ENCODE data around the gene CCNK. TPM values are rescaled to one million over a fixed set of nuclear protein-coding genes. Genes with fewer than 3 reads are reported as not detected.

Gene CCNK
- total RNA-seq, 4 donors from 2014 or later, result 14.5 to 42.6 (median 31.3) TPM

GRCh38 chr14:99441918-99442317, 39.3 kb upstream of the CCNK start:
- Histone ChIP-seq H3K9me3 (no peaks in the 10 kb centered on the region), H3K36me3 (peaks cover 0 to 11% (median 3%) of the 10 kb centered on the region in 4 donors), H3K27ac (no peak overlapping the region), H3K4me1 (no peaks in the 10 kb centered on the region), H3K4me3 (no peak overlapping the region), H3K27me3 (no peaks in the 10 kb centered on the region)
- in situ Hi-C loops (cut with MboI; ENCODE audit: low pct_ligation_motif_present in 1 of 4, low pct_unique_long_range_greater_than_20kb in 1 of 4, low sequenced_read_pairs in 3 of 4) (no loop called here), intact Hi-C loops (cut with DNase I; ENCODE audit: low total_unique reads) (no loop called here)
- WGBS, 2 donors (ENCODE audit: low coverage in 1 of 2), result 73 to 90% methylated on average over 3 to 7 of the region's 7 CpGs
- TF ChIP-seq POLR2AphosphoS5 (IDR thresholded peaks at IDR 0.05) (no peak), POLR2A (IDR thresholded peaks at IDR 0.05) (no peak), CTCF (IDR thresholded peaks at IDR 0.05) (no peak), EP300 (IDR thresholded peaks at IDR 0.05; ENCODE audit: low read depth) (no peak)
- DNase-seq, result no peak

GRCh38 chr14:99445931-99446330, 35.3 kb upstream of the CCNK start:
- DNase-seq, result no peak
- 90% methylated on average over 2 to 7 of the region's 7 CpGs for WGBS, 2 donors (ENCODE audit: low coverage in 1 of 2)
- in situ Hi-C loops (cut with MboI; ENCODE audit: low pct_ligation_motif_present in 1 of 4, low pct_unique_long_range_greater_than_20kb in 1 of 4, low sequenced_read_pairs in 3 of 4) (no loop called here), intact Hi-C loops (cut with DNase I; ENCODE audit: low total_unique reads) (no loop called here)
- Histone ChIP-seq H3K4me1 (peaks cover 0 to 11% (median 4%) of the 10 kb centered on the region in 4 donors), H3K9me3 (no peaks in the 10 kb centered on the region), H3K36me3 (peaks cover 0 to 3% (median 0%) of the 10 kb centered on the region in 4 donors), H3K4me3 (no peak overlapping the region), H3K27ac (no peak overlapping the region), H3K27me3 (no peaks in the 10 kb centered on the region)
- TF ChIP-seq POLR2AphosphoS5 (IDR thresholded peaks at IDR 0.05) (no peak), POLR2A (IDR thresholded peaks at IDR 0.05) (no peak), CTCF (IDR thresholded peaks at IDR 0.05) (no peak), EP300 (IDR thresholded peaks at IDR 0.05; ENCODE audit: low read depth) (no peak)

GRCh38 chr14:99447739-99448138, 33.5 kb upstream of the CCNK start:
- no peaks in the 10 kb centered on the region for H3K9me3 ChIP-seq
- H3K27ac ChIP-seq, result peak overlapping the region in 3 of 4 donors; percentile 18 to 29 (median 22)
- no peak for TF ChIP-seq CTCF (IDR thresholded peaks at IDR 0.05)
- no peak for TF ChIP-seq EP300 (IDR thresholded peaks at IDR 0.05; ENCODE audit: low read depth)
- TF ChIP-seq POLR2A (IDR thresholded peaks at IDR 0.05), result no peak
- no peak for TF ChIP-seq POLR2AphosphoS5 (IDR thresholded peaks at IDR 0.05)
- no peak for DNase-seq
- intact Hi-C loops (cut with DNase I; ENCODE audit: low total_unique reads), result no loop called here
- peaks cover 0 to 11% (median 4%) of the 10 kb centered on the region in 4 donors for H3K4me1 ChIP-seq
- in situ Hi-C loops (cut with MboI; ENCODE audit: low pct_ligation_motif_present in 1 of 4, low pct_unique_long_range_greater_than_20kb in 1 of 4, low sequenced_read_pairs in 3 of 4), result no loop called here
- H3K27me3 ChIP-seq, result no peaks in the 10 kb centered on the region
- 50 to 57% methylated on average over 4 of the region's 4 CpGs for WGBS, 2 donors (ENCODE audit: low coverage in 1 of 2)
- H3K4me3 ChIP-seq, result no peak overlapping the region
- H3K36me3 ChIP-seq, result peaks cover 0 to 4% (median 2%) of the 10 kb centered on the region in 4 donors

GRCh38 chr14:99450266-99450665, 30.9 kb upstream of the CCNK start:
- in situ Hi-C loops (cut with MboI; ENCODE audit: low pct_ligation_motif_present in 1 of 4, low pct_unique_long_range_greater_than_20kb in 1 of 4, low sequenced_read_pairs in 3 of 4), result no loop called here
- peaks cover 0 to 11% (median 4%) of the 10 kb centered on the region in 4 donors for H3K4me1 ChIP-seq
- H3K36me3 ChIP-seq, result peaks cover 0 to 6% (median 2%) of the 10 kb centered on the region in 4 donors
- H3K4me3 ChIP-seq, result no peak overlapping the region
- no peak for DNase-seq
- 86 to 100% methylated on average over 1 to 3 of the region's 3 CpGs for WGBS, 2 donors (ENCODE audit: low coverage in 1 of 2)
- TF ChIP-seq CTCF (IDR thresholded peaks at IDR 0.05) (no peak), POLR2AphosphoS5 (IDR thresholded peaks at IDR 0.05) (no peak), EP300 (IDR thresholded peaks at IDR 0.05; ENCODE audit: low read depth) (no peak), POLR2A (IDR thresholded peaks at IDR 0.05) (no peak)
- intact Hi-C loops (cut with DNase I; ENCODE audit: low total_unique reads), result no loop called here
- H3K27me3 ChIP-seq, result no peaks in the 10 kb centered on the region
- H3K9me3 ChIP-seq, result no peaks in the 10 kb centered on the region
- H3K27ac ChIP-seq, result no peak overlapping the region

Measured in transverse colon (tissue), 4 donors.